Measurements from ENCODE around the gene ADGRD1.

ADGRD1 gene

DNA sequence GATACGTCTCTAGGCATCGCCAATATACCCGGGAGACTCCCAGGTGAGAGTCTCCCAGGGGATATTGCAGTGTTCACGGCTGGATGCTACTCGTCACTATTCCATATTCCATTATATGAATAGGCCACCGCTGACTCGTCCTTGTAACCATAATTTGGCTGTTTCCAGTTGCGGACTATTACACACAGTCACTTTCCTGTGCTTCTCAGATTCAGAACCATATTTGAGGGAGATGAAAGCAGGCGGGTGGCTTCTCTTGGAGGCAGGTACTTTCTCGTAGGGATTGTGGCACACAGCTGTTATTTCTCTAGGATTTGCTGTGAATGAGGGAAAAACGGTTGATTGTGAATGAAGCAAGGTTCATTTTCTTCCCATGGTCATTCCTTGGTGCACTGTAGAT lies 73.0 kb downstream of the ADGRD1 start:
- DNase-seq = no peak

DNA sequence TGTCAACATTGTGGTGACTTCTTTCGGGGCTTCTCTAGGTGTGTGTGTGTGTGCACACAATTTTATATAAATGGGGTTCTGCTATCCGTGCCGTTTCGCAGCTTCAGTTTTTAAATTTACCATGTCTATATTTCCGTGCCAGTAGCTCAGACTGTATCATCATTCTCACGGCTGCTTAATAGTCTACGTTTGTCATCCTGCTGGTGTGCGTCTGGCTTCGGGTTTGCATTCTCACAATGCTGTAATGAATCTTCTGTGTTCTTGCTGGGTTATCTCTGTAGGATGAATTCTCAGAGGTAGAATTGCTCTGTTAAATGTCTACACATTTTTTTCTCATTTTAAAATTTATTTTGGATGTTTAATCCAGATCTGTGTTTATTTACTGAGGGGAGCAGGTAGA lies 73.6 kb downstream of the ADGRD1 start:
- DNase-seq = no peak

DNA sequence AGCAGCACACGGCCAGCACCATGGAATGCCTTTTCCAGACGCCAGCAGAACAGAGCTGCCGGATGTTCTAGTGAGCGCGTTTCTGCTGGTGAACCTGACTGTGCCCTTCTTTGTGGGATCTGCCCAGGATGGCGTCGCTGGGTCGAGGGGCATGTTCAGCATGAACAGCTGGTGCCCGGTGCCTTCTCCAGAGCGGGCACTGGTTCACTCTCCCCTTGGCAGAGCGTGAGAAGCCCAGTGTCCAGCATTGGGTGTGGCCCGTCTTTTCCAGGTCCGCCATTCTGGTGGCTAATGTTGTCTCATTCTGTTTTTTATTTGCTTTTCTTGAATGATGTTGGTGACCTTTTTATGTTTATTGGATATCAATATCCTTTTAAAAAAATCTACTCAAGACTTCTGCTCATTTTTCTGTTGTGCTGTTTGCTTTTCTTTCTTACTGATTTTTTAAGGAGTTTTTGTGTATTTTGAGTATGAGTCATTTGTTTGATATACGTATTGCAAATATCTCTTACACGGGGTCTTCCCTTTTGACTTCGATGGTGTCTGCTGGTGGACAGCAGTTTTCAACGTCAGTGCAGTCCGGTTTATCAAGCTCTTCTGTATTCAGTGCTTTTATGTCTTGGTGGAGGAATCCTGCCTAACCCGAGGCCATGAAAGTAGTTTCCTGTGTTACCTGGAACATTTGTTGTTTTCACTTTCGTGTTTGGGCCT lies 74.3 kb downstream of the ADGRD1 start:
- DNase-seq = no peak

DNA sequence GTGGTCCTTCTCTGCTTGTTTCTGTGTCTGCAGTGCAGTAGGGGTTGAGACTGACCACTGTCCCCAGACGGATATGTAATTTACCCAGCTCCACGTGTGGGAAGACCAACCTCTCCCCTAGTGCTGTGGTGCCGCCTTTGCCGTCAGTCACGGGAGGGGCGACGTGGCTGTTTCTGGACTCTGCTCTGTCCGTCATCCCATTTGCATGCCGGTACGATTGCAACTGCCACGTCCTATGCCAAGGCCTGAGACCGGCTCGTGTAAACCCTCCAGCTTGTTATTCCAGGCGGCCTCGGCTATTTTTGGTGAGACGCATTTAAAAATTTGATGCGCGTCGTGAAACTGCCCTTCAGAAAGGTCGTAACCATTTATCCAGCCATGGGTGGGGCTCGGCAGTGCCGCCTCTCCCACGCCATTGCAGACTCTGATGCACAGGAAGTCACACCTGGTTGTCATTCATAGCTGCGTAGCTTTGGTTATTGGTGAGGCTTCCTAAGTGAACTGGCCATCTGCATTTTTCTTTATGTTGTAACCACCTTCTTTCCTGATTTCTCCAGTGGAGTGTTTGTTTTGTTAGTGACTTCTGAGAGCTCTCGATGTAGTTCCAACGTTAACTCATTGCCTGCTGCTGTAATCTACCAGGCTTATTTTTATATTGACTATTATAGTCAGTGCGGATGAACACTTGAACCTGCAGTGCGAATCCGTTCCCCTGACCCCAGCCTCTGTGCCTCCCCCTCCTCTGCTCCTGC lies 75.1 kb downstream of the ADGRD1 start:
- no peak for DNase-seq

DNA sequence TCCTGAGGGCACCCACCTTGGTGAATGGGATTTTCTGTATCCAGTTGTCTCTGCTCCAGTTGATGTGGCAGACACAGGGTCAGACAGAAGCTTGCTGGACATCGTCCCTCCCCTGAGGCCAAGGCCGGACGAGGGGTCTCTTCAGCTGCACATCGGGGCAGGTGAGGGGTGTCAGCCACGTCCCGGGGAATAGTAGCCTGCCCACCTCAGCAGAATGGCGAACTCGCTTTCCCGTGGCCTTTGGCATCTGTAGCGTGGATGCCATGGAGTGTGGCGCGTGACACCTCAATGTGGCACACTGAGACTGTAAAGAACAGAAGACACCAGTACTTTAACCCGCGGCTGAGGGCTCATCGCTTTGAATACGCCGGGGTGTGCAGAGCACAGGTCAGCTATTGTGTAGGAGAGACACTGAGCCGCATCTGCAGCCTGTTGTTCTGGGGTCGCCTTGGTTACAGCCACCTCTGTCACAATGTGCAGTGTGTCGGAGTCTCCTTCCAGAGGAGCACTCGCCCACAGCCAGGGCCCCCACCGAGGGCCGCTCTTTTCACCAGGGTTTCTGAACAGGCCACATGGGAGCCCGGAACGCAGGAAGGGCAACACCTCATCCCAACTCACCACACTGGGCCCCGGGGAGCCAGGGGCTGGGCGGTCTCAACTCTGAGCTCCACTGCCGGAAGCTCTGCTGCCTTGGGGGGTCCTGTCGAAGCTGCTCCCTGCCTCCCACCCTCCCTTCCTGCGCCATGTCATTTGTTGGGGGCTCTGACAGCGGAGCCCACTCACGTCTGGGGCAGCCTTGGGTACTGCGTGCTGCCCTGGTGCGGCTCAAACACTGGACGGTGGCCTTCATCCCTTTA lies 77.0 kb downstream of the ADGRD1 start:
- peak; percentile 79 for DNase-seq

DNA sequence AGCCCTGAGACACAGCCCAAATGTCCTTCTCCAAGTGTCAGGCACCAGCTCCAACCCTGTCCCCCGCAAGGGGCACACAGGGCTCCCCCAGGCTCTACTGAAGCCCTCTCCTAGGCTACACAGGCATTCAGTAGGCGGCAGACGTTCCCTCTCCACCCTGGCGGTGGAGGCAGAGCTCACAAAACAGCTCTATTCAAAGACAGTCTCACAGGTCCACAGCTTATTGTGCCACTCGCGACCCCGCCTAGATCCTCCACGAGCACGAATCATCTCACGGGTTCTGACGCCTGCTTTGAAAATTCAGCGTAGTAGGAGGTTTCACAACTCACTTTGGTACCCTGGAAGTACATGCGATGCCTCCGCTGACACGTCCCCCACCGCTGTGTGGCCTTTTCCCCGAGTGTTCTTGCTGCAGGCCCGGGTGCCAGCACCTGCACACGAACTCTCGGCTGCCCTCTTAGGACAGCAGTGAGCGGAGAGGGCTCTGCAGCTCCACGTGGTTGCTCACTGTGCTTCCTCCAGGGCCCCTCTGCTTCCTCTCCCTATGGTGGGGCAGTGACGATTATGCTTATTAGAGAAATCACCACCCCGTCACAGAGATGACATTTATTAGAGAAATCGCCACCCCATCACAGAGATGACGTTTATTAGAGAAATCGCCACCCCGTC lies 78.5 kb downstream of the ADGRD1 start:
- peak; percentile 47 for DNase-seq

DNA sequence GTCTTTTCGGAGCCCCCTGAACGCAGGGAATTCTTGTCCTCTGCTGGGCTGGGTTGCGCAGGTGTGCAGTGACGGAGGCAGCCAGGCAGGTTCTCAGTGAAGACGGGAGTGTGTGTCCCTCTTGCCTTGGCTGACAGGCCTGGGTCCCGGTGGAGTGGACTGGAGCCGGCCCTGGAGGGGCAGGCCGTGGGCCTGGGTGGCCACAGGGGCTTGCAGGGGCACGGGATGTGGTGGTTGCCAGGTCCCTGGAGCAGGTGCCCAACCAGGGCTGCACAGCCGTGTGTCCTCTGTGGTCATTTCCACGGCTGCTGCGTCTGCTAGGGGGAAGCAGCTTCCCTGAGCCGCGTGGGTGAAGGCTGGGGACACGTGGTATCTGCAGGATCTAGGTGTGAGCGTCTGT lies 79.8 kb downstream of the ADGRD1 start:
- DNase-seq = no peak

DNA sequence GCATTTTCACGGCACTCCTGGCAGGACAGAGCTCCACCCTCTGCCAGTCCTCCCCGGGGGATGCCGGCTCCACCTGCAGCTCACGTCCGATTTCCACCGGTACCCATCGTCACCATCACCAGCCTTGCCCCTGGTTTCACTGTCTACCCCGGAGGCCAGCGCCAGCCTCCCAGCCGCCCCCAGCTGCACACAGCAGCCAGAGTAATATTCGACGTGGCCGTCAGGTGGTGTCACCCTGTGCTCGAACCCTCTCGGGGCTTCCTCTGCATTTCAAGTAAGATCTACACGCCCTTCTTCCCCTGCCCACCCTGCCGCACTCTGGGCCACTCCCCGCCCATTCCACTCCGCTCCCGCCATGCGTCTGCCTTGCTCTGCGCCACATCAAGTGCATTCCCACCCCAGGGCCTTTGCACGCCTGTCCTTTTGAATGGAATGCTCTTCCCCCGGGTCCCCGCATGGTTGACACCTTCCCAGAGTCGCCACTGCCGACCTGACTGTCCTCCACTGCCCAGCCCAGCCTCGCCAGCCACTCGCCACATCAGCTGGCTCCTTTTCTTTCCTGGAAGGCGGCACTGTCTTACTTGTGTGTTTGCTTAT lies 80.3 kb downstream of the ADGRD1 start:
- no peak for DNase-seq

DNA sequence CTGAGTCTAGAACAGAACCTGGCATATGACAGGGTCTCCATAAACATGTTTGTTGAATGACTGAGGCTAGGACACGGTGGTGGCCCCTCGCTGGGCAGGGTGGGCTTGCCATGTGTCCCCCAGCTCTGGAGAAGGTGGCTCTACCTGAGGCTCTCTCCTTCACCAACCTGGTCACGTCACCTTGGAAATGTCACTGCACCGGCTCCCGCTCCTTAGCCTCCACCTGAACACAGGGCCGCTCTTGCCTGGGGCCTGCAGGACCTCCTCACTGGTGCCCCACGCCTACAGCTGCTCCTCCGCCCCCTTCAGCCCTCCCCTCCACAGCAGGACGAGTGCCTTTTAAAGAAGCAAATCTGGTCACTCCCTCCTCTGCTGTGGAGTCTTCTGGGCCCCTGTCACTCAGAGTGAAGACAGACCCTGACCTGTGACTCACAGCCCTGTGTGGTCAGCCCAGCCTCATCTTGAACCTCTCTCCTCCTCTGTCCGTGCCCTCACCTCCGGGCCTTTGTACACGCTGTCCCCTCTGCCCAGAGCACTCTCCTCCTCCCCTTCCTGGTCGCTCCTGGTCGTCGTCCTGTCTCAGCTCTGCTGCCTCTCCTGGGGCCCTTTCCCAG lies 81.0 kb downstream of the ADGRD1 start:
- DNase-seq = no peak

DNA sequence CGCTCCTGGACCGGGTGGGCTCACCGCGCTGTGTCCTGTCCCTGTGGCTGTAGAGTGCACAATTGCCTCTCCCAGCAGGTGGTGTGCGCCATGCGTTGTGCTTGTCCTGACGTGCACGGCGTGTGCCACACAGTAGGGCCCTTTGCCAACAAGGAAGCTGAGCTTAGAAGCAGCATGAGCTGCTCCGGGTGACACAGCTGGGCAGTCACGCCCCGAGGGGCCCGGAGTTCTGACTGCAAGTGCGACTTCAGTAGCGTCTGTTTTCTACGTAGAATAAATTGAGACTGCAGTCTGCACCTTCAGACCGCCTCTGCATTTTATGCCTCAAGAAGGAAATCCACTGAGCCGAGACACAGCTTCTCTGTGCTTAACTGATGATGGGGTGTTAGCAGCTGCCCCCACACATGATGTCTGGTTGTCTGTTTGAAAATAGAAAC lies 81.6 kb downstream of the ADGRD1 start:
- no peak for DNase-seq

DNA sequence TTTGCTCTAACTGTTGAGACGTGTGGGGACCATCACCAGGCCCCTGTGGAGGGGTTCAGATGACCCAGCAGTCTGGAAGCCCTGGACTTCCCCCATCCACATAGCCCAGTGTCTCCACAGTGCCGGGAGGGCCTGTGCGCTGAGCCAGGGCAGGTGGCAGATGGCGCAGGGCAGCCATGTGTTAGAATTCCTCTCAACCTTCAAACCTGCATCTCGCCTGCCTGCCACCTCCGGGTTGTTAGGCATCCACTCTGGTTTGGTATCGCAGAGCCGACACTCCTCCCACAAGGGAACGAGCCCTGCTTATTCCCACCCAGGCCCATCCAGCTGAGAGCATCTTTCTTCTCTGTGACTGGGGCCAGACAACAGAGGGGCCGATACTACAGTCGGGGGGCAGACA lies 84.5 kb downstream of the ADGRD1 start:
- no peak for DNase-seq

DNA sequence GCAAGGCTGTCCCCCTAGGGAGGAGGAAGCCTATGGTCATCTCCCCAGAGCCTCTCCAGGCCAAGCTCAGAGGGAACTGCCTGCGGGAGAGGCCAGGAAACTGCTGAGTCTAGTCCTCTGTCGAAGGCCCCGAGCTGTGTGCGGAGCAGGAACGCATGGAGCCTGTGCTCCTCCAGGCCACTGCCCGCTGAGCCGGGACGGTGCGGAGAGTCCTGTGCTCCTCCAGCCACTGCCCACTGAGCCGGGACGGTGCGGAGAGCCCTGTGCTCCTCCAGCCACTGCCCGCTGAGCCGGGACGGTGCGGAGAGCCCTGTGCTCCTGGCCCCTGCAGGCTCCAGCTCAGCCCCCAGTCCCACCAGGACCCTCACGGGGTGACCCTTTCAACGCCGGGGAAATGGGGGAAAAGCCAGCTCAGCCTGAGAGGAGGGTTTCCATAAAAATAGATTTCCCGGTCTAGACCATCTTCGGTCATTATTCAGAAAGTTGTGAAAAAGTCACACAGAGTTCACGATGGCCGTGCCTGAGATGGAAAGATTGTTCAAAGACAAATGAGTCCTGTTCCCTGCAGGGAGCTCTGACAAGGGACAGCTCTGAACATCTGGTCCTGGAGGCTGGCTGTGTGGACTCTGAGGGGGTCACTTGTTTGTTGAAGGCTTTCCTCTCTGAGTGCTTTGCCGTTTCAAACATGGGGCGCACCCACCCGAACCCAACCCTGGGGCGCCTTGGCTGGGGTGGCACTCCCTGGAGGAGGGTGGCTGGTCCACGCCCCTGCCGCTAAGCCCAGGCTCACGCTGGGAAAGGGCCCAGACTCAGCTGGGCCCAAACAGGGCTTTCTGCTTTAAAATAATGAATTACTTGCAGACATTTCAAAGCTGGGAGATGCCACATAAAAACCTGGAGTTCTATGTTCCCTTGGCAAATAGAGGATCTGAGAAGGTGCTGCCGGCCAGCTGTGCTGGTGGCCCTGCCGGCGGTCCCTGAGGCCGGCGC lies 85.5 kb downstream of the ADGRD1 start:
- DNase-seq = no peak

DNA sequence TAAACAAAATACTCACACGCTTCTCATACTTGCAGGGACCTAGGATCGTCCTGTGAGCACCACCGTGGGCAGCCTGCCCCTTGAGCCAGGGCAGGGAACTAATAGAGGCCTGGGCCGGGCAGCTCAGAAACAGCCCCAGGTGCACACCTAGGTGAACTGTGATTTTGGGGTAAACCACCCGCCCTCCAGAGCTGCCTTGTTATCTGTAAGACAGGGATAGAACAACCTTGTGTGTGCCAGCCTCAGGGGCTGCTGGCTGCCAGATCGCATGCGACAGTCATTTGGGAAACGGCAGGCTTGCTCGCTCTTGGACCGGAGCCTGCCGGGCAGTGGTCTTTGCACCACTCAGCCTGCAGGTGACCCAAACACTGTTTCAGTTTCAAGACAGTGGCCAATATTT lies 86.8 kb downstream of the ADGRD1 start:
- no peak for DNase-seq

DNA sequence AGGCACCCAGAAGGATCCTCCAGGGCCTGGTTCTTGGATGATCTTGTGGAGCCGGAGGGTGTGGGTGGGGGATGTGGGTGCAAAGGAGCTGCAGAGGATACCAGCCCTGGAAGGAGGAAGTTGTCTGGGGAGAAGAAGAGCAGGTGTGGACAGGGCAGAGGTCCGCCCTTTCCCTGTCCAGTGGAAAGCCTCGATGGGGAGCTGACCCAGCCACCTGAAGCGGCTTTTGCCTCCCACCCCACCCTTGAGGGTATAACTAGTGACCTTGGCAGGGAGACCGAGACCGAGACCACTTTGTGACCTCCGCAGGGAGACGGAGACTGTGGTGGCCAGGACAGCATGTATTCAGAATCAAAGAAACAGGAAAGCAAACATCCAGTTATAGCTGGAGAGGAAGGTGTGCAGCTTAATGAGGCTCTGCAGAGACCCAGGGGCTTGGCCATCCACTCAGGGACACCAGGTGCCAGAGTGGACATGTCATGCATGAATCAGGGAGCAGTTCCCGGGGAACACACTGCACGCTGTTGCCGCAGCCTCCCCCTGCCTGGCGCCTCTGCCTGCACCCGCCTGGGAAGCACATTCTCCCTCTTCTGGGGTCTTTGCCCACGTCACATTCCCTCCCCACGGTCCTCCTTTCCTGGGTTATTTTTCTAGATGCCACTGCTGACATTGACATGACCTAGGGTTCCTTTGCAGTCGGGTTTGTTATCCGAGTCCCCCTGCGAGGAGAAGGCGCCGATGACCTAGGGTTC lies 87.7 kb downstream of the ADGRD1 start:
- DNase-seq = no peak

DNA sequence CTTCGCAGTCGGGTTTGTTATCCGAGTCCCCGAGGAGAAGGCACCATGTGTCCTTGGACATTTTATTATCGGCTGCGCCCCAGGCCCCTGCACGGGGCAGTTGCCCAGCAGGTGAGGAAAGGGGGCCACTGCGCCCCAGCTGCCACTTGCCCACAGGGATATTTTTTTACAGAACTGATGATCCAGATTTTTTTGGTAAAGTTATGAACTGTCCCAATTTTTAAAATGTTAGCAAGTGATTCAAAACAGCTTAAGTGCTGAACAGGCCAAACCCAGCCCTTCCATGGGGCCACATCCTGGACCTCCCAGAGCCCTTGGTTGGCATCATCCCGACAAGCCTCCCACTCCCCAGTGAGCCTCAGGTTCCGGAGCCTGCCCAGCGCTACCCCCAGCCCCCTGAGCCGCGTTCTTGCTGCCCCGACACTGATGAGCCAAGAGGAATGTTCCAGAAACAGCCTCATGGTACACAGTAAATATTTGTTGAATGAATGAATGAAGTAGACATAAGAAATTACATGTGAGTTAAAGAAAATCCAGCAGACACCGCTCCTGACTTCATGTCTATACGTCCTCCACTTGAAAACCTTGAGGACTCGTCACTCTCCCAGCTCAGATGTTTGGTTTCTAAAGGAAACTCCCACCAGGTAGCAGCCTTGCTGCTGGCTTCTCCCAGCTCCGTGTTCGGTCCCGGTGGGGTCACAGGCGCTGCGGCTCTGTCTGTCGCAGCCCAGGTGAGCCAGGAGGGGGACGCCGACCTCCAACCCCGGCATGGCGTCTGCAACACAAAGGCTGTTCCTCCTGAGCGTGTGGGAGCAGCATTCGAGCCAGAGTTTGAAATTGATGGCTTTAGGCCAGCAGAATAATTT lies 88.5 kb downstream of the ADGRD1 start:
- no peak for DNase-seq

DNA sequence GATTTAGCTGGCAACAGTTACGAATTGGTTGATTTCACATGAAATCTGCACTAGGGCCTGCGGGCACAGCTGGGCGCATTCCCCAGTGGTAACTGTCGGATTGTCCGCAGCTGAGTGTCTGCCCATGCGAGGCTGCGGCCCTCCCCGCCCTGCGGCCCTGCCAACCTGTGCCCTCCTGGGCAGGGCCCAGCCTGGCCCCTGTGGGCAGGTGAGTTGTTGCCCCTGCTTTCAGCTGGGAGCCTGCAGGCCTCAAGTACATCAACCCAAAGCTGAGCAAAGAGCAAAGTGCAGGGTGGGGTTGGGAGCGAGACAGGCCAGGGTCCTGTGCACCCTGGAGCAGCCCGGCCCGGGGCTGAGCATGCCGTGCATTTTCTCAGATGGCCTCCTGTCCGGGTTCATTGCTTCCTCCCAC lies 89.1 kb downstream of the ADGRD1 start:
- peak; percentile 51 for DNase-seq

DNA sequence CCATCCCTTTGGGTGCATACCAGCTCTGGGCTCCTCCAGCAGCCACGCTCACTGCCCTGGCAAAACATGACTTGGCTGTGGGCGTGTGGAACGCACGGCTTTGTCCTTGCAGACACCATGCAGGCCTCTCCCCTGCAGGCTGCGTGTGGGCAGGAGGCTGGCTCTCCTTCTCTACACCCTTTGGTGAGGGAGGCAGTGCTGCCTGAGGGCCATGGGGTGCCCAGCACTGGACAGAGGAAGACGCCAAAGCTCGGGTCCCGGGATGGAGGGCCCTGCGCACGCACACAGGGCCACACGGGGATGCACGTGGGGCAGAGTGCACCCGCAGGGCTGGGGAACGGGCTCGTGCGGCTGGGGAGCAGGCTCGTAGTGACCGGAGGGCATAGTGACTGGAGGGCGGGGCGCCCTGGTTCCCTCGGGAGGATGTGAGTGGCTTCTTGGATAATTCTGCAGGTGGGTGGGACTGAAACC lies 89.7 kb downstream of the ADGRD1 start:
- DNase-seq = no peak

DNA sequence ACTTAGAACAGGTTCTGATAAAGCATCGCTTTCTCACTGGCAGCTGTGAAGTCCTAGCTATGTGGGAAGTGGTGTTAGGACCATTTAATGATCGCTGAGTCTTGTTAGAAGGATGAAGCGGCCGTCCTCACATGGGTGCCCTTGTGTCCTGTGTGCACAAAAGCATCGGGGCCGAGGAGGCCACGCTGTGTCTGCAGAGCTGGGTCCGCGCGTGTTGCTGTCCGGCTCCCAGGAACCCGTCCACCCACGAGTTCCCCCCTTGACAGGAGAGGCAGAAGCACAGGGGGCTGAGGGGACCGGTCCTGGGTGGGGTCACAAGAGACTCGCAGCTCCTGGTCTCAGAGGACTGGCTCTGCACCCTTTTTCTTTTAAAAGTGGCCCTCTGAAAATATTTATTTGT lies 90.4 kb downstream of the ADGRD1 start:
- DNase-seq = no peak
